Stimulated activated CD4-positive, alpha-beta T cell treated with anti-CD3 and anti-CD28 coated beads, Interleukin-12 subunit alpha, Interleukin-12 subunit beta, amount 100 ng/mL, for 24 hours (primary cell): Measurements from ENCODE around the gene LRIG2.
"Not testable (repeated sequence)": the region's sequence is repeated elsewhere in the genome, so short reads cannot be mapped to it uniquely, and the experiment has no call there.

Experiments used
- DNase-seq, 2 experiments: peaks; one replicate each; pipeline ENCODE4 v3.0.0-alpha.2; 2020; ENCODE audit warnings: low read depth in 2 of 2

Gene LRIG2, protein sequence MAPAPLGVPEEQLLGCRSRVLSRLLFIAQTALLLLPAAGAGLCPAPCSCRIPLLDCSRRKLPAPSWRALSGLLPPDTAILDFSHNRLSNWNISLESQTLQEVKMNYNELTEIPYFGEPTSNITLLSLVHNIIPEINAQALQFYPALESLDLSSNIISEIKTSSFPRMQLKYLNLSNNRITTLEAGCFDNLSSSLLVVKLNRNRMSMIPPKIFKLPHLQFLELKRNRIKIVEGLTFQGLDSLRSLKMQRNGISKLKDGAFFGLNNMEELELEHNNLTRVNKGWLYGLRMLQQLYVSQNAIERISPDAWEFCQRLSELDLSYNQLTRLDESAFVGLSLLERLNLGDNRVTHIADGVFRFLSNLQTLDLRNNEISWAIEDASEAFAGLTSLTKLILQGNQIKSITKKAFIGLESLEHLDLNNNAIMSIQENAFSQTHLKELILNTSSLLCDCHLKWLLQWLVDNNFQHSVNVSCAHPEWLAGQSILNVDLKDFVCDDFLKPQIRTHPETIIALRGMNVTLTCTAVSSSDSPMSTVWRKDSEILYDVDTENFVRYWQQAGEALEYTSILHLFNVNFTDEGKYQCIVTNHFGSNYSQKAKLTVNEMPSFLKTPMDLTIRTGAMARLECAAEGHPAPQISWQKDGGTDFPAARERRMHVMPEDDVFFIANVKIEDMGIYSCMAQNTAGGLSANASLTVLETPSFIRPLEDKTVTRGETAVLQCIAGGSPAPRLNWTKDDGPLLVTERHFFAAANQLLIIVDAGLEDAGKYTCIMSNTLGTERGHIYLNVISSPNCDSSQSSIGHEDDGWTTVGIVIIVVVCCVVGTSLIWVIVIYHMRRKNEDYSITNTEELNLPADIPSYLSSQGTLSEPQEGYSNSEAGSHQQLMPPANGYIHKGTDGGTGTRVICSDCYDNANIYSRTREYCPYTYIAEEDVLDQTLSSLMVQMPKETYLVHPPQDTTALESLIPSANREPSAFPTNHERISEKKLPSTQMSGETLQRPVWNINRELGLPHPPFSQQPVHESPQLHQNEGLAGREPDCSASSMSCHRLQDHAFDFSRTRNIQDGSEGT

DNA sequence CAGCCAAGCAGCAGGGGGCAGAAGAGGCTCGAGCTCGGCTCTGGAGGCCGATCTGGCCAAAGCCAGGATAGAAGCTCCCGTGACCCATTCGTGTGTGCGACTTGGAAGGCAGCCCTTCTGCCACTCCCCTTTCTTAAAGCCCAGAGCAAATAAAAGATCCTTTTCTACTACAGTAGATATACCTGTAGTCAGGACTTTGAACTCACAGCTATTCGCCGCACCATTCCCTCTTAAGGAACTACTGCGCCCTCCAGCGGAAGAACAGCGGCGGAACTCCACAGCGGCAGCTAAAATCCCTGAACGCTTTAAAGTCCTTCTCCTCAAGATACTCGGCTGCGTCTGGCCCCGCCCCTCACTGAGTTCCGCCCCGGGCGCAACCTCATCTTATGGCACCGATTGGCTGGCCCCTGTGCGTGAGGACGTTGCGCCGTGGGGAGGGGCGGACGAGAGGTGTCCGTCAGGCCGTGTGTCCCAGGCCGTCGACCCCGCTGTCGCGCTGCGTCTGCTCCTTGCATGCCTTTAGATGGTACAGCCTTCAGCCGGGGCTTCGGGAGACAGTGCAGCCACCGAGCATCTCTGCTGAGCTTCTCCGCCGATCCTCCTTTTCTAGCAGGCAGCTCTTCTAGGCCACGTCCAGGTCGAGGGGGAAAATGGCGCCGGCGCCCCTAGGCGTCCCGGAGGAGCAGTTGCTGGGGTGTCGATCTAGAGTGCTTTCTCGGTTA, at the start of gene LRIG2:
LRIG2 (plus strand) TSS at position 442 of the 722 bp plus-strand sequence; CDS start at position 651, 209 bp downstream.
- peak; percentile 94 to 99 for DNase-seq

DNA sequence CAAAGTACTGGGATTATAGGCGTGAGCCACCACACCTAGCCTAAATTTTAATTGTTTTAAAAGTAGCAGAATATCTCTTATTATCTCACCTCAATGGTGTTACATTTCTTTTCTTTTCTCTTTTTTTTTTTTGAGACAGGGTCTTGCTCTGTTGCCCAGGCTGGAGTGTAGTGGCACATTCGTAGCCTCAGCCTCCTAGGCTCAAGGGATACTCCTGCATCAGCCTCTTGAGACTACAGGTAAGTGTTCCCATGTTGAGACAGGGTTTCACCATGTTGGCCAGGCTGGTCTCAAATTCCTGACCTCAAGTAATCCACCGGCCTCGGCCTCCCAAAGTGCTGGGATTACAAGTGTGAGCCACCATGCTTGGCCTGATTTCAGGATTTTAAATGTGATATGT, 49.7 kb upstream of the LRIG2 start:
- not testable (repeated sequence) for DNase-seq

GRCh38 chr1:113027007-113027406, 46.0 kb upstream of the LRIG2 start:
- DNase-seq: no peak

- no peak for DNase-seq
Observed at GRCh38 chr1:113027449-113027848, 45.5 kb upstream of the LRIG2 start.

DNA sequence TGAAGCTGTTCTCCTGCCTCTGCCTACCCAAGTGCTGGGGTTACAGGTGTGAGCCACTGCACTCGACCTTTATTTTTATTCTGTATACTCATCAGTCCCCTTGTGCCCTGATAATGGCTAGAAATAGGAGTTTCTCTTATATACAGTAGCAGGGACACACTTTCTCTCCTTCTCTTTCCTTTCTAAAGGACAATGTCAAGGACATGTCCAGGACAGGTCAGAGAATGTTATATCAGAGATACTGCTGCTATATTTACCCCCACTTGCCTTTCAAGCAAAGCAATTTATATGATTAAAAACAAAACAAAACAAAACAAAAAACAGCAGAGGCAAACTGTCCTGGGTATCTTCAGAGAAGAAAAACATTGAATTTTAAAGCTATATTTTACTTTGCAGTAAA, 43.2 kb upstream of the LRIG2 start:
- no peak for DNase-seq

GRCh38 chr1:113031171-113031933, 41.6 kb upstream of the LRIG2 start:
- DNase-seq: no peak

DNA sequence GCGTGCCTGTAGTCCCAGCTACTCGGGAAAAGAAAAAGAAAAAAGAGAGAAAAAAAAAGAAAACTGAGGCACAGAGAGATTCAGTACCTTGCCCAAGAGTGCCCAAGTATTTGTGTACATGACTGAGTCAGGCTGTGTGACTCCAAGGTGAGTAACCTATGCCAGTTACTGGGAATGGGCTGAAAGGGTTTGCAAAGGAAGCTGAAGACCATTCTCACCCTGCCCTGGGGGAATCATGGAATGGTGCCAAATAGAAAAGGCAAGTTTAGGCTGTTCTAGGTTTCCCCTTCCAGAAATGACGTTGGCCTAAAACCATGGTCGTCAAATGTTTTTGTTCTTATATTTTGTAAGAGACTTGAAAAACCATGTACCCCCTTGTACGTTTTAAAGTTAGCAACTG, 37.9 kb upstream of the LRIG2 start:
- DNase-seq: no peak

DNA sequence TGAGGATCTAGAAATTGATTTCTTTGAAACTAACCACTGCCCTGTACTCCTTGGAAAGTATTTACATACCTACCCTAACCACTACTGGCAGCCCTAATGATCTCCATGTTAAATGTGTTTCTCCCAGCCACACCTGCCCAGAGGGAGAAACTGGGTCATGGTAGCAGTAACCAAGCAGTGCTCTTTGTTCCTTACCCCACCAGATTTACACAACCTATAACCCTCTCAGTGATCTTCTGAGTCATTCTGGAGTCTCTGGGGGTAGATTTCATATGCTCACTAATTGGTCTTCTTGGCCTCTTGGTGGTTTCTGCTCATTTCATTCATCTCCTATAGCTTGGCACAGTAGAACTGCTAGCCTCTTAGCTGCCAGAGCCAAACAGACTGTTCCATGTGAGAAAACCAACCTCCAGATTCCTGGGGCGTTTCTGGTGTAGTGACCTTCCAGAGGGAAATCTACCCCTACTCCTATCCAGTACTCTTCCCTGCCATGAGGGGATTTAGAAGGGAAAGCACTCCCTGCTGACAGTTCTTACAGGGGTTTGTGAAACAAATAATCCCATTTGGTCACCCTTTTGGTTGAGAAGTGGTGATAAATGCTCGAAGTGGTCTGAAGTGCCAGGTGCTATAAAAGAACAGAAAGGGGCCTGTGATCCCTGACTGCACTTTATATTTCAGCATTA, 36.2 kb upstream of the LRIG2 start:
- DNase-seq: no peak

GRCh38 chr1:113040041-113040440, 33.0 kb upstream of the LRIG2 start:
- DNase-seq: no peak

- no peak for DNase-seq
Observed at GRCh38 chr1:113040718-113041412, 32.1 kb upstream of the LRIG2 start.

GRCh38 chr1:113041569-113042284, 31.3 kb upstream of the LRIG2 start:
- DNase-seq: no peak

- DNase-seq: no peak
Observed at GRCh38 chr1:113042285-113043143, 30.5 kb upstream of the LRIG2 start.

- not testable (repeated sequence) for DNase-seq
Observed at GRCh38 chr1:113043144-113043488, 29.9 kb upstream of the LRIG2 start.

GRCh38 chr1:113046569-113046968, 26.4 kb upstream of the LRIG2 start:
- DNase-seq: no peak

GRCh38 chr1:113048064-113048463, 24.9 kb upstream of the LRIG2 start:
- no peak for DNase-seq

GRCh38 chr1:113053344-113054126, 19.5 kb upstream of the LRIG2 start:
- no peak for DNase-seq

GRCh38 chr1:113055570-113055969, 17.4 kb upstream of the LRIG2 start:
- DNase-seq: no peak
